ENCODE results near the gene CCNL2. TPM values are rescaled to one million over a fixed set of nuclear protein-coding genes. Genes with fewer than 3 reads are reported as not detected.

CCNL2 gene
- total and polyA plus RNA-seq, 2 experiments from 2014 or later = 115 to 146 TPM

DNA sequence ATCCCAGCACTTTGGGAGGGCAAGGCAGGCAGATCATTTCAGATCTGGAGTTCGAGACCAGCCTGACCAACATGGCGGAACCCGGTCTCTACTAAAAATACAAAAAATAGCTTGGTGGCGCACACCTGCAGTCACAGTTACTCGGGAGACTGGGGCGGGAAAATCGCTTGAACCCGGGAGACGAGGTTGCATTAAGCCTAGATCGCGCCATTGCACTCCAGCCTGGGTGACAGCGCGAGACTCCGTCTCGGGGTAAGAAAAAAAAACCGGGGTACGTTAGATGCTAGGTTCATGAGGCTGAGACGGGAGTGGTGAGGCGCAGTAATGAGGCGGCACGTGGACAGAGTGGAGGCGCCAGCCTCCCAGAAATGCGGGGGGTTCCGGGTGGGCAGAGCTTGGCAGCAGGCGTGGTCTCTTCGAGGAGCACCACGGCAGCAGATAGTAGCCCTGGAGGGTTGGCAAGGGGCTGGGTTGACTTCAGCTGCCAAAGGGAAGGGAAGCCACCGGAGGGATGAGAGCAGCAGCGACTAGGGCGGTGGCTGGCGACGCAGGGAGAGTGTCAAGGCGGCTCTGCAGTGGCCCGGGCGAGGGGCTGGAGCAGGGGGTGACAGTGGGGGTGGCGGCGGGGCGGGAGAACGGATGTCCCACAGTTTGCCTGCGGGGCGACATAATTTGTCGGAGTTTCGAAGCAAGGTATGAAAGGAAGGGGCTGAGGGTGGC, 7.1 kb upstream of the CCNL2 start (continued):
- TF ChIP-seq, protein P1, sequence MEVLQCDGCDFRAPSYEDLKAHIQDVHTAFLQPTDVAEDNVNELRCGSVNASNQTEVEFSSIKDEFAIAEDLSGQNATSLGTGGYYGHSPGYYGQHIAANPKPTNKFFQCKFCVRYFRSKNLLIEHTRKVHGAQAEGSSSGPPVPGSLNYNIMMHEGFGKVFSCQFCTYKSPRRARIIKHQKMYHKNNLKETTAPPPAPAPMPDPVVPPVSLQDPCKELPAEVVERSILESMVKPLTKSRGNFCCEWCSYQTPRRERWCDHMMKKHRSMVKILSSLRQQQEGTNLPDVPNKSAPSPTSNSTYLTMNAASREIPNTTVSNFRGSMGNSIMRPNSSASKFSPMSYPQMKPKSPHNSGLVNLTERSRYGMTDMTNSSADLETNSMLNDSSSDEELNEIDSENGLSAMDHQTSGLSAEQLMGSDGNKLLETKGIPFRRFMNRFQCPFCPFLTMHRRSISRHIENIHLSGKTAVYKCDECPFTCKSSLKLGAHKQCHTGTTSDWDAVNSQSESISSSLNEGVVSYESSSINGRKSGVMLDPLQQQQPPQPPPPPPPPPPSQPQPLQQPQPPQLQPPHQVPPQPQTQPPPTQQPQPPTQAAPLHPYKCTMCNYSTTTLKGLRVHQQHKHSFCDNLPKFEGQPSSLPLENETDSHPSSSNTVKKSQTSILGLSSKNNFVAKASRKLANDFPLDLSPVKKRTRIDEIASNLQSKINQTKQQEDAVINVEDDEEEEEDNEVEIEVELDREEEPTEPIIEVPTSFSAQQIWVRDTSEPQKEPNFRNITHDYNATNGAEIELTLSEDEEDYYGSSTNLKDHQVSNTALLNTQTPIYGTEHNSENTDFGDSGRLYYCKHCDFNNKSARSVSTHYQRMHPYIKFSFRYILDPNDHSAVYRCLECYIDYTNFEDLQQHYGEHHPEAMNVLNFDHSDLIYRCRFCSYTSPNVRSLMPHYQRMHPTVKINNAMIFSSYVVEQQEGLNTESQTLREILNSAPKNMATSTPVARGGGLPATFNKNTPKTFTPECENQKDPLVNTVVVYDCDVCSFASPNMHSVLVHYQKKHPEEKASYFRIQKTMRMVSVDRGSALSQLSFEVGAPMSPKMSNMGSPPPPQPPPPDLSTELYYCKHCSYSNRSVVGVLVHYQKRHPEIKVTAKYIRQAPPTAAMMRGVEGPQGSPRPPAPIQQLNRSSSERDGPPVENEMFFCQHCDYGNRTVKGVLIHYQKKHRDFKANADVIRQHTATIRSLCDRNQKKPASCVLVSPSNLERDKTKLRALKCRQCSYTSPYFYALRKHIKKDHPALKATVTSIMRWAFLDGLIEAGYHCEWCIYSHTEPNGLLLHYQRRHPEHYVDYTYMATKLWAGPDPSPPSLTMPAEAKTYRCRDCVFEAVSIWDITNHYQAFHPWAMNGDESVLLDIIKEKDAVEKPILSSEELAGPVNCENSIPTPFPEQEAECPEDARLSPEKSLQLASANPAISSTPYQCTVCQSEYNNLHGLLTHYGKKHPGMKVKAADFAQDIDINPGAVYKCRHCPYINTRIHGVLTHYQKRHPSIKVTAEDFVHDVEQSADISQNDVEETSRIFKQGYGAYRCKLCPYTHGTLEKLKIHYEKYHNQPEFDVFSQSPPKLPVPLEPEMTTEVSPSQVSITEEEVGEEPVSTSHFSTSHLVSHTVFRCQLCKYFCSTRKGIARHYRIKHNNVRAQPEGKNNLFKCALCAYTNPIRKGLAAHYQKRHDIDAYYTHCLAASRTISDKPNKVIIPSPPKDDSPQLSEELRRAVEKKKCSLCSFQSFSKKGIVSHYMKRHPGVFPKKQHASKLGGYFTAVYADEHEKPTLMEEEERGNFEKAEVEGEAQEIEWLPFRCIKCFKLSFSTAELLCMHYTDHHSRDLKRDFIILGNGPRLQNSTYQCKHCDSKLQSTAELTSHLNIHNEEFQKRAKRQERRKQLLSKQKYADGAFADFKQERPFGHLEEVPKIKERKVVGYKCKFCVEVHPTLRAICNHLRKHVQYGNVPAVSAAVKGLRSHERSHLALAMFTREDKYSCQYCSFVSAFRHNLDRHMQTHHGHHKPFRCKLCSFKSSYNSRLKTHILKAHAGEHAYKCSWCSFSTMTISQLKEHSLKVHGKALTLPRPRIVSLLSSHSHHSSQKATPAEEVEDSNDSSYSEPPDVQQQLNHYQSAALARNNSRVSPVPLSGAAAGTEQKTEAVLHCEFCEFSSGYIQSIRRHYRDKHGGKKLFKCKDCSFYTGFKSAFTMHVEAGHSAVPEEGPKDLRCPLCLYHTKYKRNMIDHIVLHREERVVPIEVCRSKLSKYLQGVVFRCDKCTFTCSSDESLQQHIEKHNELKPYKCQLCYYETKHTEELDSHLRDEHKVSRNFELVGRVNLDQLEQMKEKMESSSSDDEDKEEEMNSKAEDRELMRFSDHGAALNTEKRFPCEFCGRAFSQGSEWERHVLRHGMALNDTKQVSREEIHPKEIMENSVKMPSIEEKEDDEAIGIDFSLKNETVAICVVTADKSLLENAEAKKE (CRISPR knock-in tag; IDR thresholded peaks at IDR 0.05) = no peak
- TF ChIP-seq, protein P2, sequence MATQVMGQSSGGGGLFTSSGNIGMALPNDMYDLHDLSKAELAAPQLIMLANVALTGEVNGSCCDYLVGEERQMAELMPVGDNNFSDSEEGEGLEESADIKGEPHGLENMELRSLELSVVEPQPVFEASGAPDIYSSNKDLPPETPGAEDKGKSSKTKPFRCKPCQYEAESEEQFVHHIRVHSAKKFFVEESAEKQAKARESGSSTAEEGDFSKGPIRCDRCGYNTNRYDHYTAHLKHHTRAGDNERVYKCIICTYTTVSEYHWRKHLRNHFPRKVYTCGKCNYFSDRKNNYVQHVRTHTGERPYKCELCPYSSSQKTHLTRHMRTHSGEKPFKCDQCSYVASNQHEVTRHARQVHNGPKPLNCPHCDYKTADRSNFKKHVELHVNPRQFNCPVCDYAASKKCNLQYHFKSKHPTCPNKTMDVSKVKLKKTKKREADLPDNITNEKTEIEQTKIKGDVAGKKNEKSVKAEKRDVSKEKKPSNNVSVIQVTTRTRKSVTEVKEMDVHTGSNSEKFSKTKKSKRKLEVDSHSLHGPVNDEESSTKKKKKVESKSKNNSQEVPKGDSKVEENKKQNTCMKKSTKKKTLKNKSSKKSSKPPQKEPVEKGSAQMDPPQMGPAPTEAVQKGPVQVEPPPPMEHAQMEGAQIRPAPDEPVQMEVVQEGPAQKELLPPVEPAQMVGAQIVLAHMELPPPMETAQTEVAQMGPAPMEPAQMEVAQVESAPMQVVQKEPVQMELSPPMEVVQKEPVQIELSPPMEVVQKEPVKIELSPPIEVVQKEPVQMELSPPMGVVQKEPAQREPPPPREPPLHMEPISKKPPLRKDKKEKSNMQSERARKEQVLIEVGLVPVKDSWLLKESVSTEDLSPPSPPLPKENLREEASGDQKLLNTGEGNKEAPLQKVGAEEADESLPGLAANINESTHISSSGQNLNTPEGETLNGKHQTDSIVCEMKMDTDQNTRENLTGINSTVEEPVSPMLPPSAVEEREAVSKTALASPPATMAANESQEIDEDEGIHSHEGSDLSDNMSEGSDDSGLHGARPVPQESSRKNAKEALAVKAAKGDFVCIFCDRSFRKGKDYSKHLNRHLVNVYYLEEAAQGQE (IDR thresholded peaks at IDR 0.05; ENCODE audit: unreplicated experiment) = no peak
- TF ChIP-seq, protein P3, sequence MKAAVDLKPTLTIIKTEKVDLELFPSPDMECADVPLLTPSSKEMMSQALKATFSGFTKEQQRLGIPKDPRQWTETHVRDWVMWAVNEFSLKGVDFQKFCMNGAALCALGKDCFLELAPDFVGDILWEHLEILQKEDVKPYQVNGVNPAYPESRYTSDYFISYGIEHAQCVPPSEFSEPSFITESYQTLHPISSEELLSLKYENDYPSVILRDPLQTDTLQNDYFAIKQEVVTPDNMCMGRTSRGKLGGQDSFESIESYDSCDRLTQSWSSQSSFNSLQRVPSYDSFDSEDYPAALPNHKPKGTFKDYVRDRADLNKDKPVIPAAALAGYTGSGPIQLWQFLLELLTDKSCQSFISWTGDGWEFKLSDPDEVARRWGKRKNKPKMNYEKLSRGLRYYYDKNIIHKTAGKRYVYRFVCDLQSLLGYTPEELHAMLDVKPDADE (IDR thresholded peaks at IDR 0.05) = no peak
- TF ChIP-seq ZNF331 (CRISPR knock-in tag; IDR thresholded peaks at IDR 0.05; ENCODE audit: low read depth) = no peak
